Measurements from ENCODE around the gene IL17RE.
"Not testable (repeated sequence)": the region's sequence is repeated elsewhere in the genome, so short reads cannot be mapped to it uniquely, and the experiment has no call there.

Gene IL17RE

GRCh38 chr3:9900965-9901415 lies 1.7 kb upstream of the IL17RE start:
- H3K4me1 ChIP-seq (ENCODE audit: control insufficient read depth in 5 of 5, insufficient read depth in 5 of 5, low read length in 5 of 5), result peaks cover 10 to 46% (median 38%) of the 10 kb centered on the region in 5 donors
- not testable (repeated sequence) for H3K9ac ChIP-seq (ENCODE audit: low read length in 5 of 5); H3K27ac ChIP-seq (ENCODE audit: low read depth, low read length)

GRCh38 chr3:9901967-9902366 lies 681 bp upstream of the IL17RE start:
- Histone ChIP-seq H3K4me3 (ENCODE audit: low read depth in 1 of 5, low read length in 5 of 5) (no peak overlapping the region), H3K9me3 (ENCODE audit: control insufficient read depth in 5 of 5, low read length in 5 of 5) (no peaks in the 10 kb centered on the region), H3K4me1 (ENCODE audit: control insufficient read depth in 5 of 5, insufficient read depth in 5 of 5, low read length in 5 of 5) (peaks cover 10 to 45% (median 38%) of the 10 kb centered on the region in 5 donors), H3K9ac (ENCODE audit: low read length in 5 of 5) (no peak overlapping the region), H3K27me3 (ENCODE audit: control insufficient read depth in 5 of 5, insufficient read depth in 4 of 5, low read length in 5 of 5) (no peaks in the 10 kb centered on the region), H3K36me3 (ENCODE audit: control insufficient read depth in 5 of 5, insufficient read depth in 5 of 5, low read length in 5 of 5) (peaks cover 0 to 7% (median 6%) of the 10 kb centered on the region in 5 donors), H3K27ac (ENCODE audit: low read depth, low read length) (peak overlapping the region; percentile 81)

More at GRCh38 chr3:9900965-9901415, 1.7 kb upstream of the IL17RE start:
- not testable (repeated sequence) for H3K4me3 ChIP-seq (ENCODE audit: low read depth in 1 of 5, low read length in 5 of 5); H3K27me3 ChIP-seq (ENCODE audit: control insufficient read depth in 5 of 5, insufficient read depth in 4 of 5, low read length in 5 of 5); H3K36me3 ChIP-seq (ENCODE audit: control insufficient read depth in 5 of 5, insufficient read depth in 5 of 5, low read length in 5 of 5); H3K9me3 ChIP-seq (ENCODE audit: control insufficient read depth in 5 of 5, low read length in 5 of 5)

- H3K9ac ChIP-seq (ENCODE audit: low read length in 5 of 5), result peak overlapping the region; percentile 31 to 77 (median 70)
- H3K4me1 ChIP-seq (ENCODE audit: control insufficient read depth in 5 of 5, insufficient read depth in 5 of 5, low read length in 5 of 5), result peaks cover 9 to 33% (median 26%) of the 10 kb centered on the region in 5 donors
Observed at GRCh38 chr3:9903238-9903624, 583 bp downstream of the IL17RE start.

GRCh38 chr3:9903904-9904303 lies 1.3 kb downstream of the IL17RE start:
- H3K27me3 ChIP-seq (ENCODE audit: control insufficient read depth in 5 of 5, insufficient read depth in 4 of 5, low read length in 5 of 5), result no peaks in the 10 kb centered on the region
- H3K9me3 ChIP-seq (ENCODE audit: control insufficient read depth in 5 of 5, low read length in 5 of 5), result no peaks in the 10 kb centered on the region
- peak overlapping the region in 2 of 5 donors; percentile 63 to 65 for H3K4me3 ChIP-seq (ENCODE audit: low read depth in 1 of 5, low read length in 5 of 5)
- peaks cover 0 to 22% (median 13%) of the 10 kb centered on the region in 5 donors for H3K36me3 ChIP-seq (ENCODE audit: control insufficient read depth in 5 of 5, insufficient read depth in 5 of 5, low read length in 5 of 5)
- H3K4me1 ChIP-seq (ENCODE audit: control insufficient read depth in 5 of 5, insufficient read depth in 5 of 5, low read length in 5 of 5), result peaks cover 7 to 26% (median 22%) of the 10 kb centered on the region in 5 donors
- peak overlapping the region; percentile 37 for H3K27ac ChIP-seq (ENCODE audit: low read depth, low read length)
- H3K9ac ChIP-seq (ENCODE audit: low read length in 5 of 5), result peak overlapping the region in 2 of 5 donors; percentile 18 to 29

More at GRCh38 chr3:9903238-9903624, 583 bp downstream of the IL17RE start:
- Histone ChIP-seq H3K36me3 (ENCODE audit: control insufficient read depth in 5 of 5, insufficient read depth in 5 of 5, low read length in 5 of 5) (peaks cover 0 to 16% (median 11%) of the 10 kb centered on the region in 5 donors), H3K27me3 (ENCODE audit: control insufficient read depth in 5 of 5, insufficient read depth in 4 of 5, low read length in 5 of 5) (no peaks in the 10 kb centered on the region), H3K4me3 (ENCODE audit: low read depth in 1 of 5, low read length in 5 of 5) (peak overlapping the region; percentile 63 to 81 (median 66)), H3K27ac (ENCODE audit: low read depth, low read length) (peak overlapping the region; percentile 81), H3K9me3 (ENCODE audit: control insufficient read depth in 5 of 5, low read length in 5 of 5) (no peaks in the 10 kb centered on the region)

GRCh38 chr3:9906480-9906879 lies 3.8 kb downstream of the IL17RE start:
- H3K4me3 ChIP-seq (ENCODE audit: low read depth in 1 of 5, low read length in 5 of 5), result no peak overlapping the region
- H3K27ac ChIP-seq (ENCODE audit: low read depth, low read length), result no peak overlapping the region
- no peak overlapping the region for H3K9ac ChIP-seq (ENCODE audit: low read length in 5 of 5)
- peaks cover 7 to 23% (median 21%) of the 10 kb centered on the region in 5 donors for H3K4me1 ChIP-seq (ENCODE audit: control insufficient read depth in 5 of 5, insufficient read depth in 5 of 5, low read length in 5 of 5)
- no peaks in the 10 kb centered on the region for H3K9me3 ChIP-seq (ENCODE audit: control insufficient read depth in 5 of 5, low read length in 5 of 5)
- H3K27me3 ChIP-seq (ENCODE audit: control insufficient read depth in 5 of 5, insufficient read depth in 4 of 5, low read length in 5 of 5), result no peaks in the 10 kb centered on the region
- H3K36me3 ChIP-seq (ENCODE audit: control insufficient read depth in 5 of 5, insufficient read depth in 5 of 5, low read length in 5 of 5), result peaks cover 0 to 40% (median 20%) of the 10 kb centered on the region in 5 donors

- no peak overlapping the region for H3K9ac ChIP-seq (ENCODE audit: low read length in 5 of 5)
- H3K36me3 ChIP-seq (ENCODE audit: control insufficient read depth in 5 of 5, insufficient read depth in 5 of 5, low read length in 5 of 5), result peaks cover 0 to 49% (median 20%) of the 10 kb centered on the region in 5 donors
- no peaks in the 10 kb centered on the region for H3K27me3 ChIP-seq (ENCODE audit: control insufficient read depth in 5 of 5, insufficient read depth in 4 of 5, low read length in 5 of 5)
- no peak overlapping the region for H3K4me3 ChIP-seq (ENCODE audit: low read depth in 1 of 5, low read length in 5 of 5)
- H3K27ac ChIP-seq (ENCODE audit: low read depth, low read length), result no peak overlapping the region
- no peaks in the 10 kb centered on the region for H3K9me3 ChIP-seq (ENCODE audit: control insufficient read depth in 5 of 5, low read length in 5 of 5)
- peaks cover 4 to 9% (median 8%) of the 10 kb centered on the region in 5 donors for H3K4me1 ChIP-seq (ENCODE audit: control insufficient read depth in 5 of 5, insufficient read depth in 5 of 5, low read length in 5 of 5)
Observed at GRCh38 chr3:9908286-9908685, 5.6 kb downstream of the IL17RE start.

GRCh38 chr3:9909221-9910013 lies 6.8 kb downstream of the IL17RE start:
- H3K27me3 ChIP-seq (ENCODE audit: control insufficient read depth in 5 of 5, insufficient read depth in 4 of 5, low read length in 5 of 5), result no peaks in the 10 kb centered on the region
- H3K9me3 ChIP-seq (ENCODE audit: control insufficient read depth in 5 of 5, low read length in 5 of 5), result no peaks in the 10 kb centered on the region
- no peak overlapping the region for H3K4me3 ChIP-seq (ENCODE audit: low read depth in 1 of 5, low read length in 5 of 5)
- peaks cover 2 to 12% (median 11%) of the 10 kb centered on the region in 5 donors for H3K4me1 ChIP-seq (ENCODE audit: control insufficient read depth in 5 of 5, insufficient read depth in 5 of 5, low read length in 5 of 5)
- peaks cover 0 to 49% (median 20%) of the 10 kb centered on the region in 5 donors for H3K36me3 ChIP-seq (ENCODE audit: control insufficient read depth in 5 of 5, insufficient read depth in 5 of 5, low read length in 5 of 5)
- no peak overlapping the region for H3K9ac ChIP-seq (ENCODE audit: low read length in 5 of 5)
- no peak overlapping the region for H3K27ac ChIP-seq (ENCODE audit: low read depth, low read length)

- no peak overlapping the region for H3K27ac ChIP-seq (ENCODE audit: low read depth, low read length)
- peaks cover 0 to 43% (median 15%) of the 10 kb centered on the region in 5 donors for H3K36me3 ChIP-seq (ENCODE audit: control insufficient read depth in 5 of 5, insufficient read depth in 5 of 5, low read length in 5 of 5)
- no peaks in the 10 kb centered on the region for H3K9me3 ChIP-seq (ENCODE audit: control insufficient read depth in 5 of 5, low read length in 5 of 5)
- H3K9ac ChIP-seq (ENCODE audit: low read length in 5 of 5), result no peak overlapping the region
- no peaks in the 10 kb centered on the region for H3K27me3 ChIP-seq (ENCODE audit: control insufficient read depth in 5 of 5, insufficient read depth in 4 of 5, low read length in 5 of 5)
- H3K4me3 ChIP-seq (ENCODE audit: low read depth in 1 of 5, low read length in 5 of 5), result no peak overlapping the region
- H3K4me1 ChIP-seq (ENCODE audit: control insufficient read depth in 5 of 5, insufficient read depth in 5 of 5, low read length in 5 of 5), result peaks cover 6 to 35% (median 30%) of the 10 kb centered on the region in 5 donors
Observed at GRCh38 chr3:9911863-9912262, 9.2 kb downstream of the IL17RE start.

GRCh38 chr3:9912294-9912935 lies 9.8 kb downstream of the IL17RE start:
- no peaks in the 10 kb centered on the region for H3K27me3 ChIP-seq (ENCODE audit: control insufficient read depth in 5 of 5, insufficient read depth in 4 of 5, low read length in 5 of 5)
- H3K4me1 ChIP-seq (ENCODE audit: control insufficient read depth in 5 of 5, insufficient read depth in 5 of 5, low read length in 5 of 5), result peaks cover 8 to 40% (median 35%) of the 10 kb centered on the region in 5 donors
- no peak overlapping the region for H3K4me3 ChIP-seq (ENCODE audit: low read depth in 1 of 5, low read length in 5 of 5)
- no peak overlapping the region for H3K27ac ChIP-seq (ENCODE audit: low read depth, low read length)
- H3K9me3 ChIP-seq (ENCODE audit: control insufficient read depth in 5 of 5, low read length in 5 of 5), result no peaks in the 10 kb centered on the region
- H3K9ac ChIP-seq (ENCODE audit: low read length in 5 of 5), result no peak overlapping the region
- H3K36me3 ChIP-seq (ENCODE audit: control insufficient read depth in 5 of 5, insufficient read depth in 5 of 5, low read length in 5 of 5), result peaks cover 0 to 40% (median 15%) of the 10 kb centered on the region in 5 donors

- H3K9ac ChIP-seq (ENCODE audit: low read length in 5 of 5), result peak overlapping the region in 2 of 5 donors; percentile 33 to 68
- H3K4me3 ChIP-seq (ENCODE audit: low read depth in 1 of 5, low read length in 5 of 5), result no peak overlapping the region
- H3K4me1 ChIP-seq (ENCODE audit: control insufficient read depth in 5 of 5, insufficient read depth in 5 of 5, low read length in 5 of 5), result peaks cover 12 to 48% (median 43%) of the 10 kb centered on the region in 5 donors
- no peaks in the 10 kb centered on the region for H3K9me3 ChIP-seq (ENCODE audit: control insufficient read depth in 5 of 5, low read length in 5 of 5)
- peak overlapping the region; percentile 95 for H3K27ac ChIP-seq (ENCODE audit: low read depth, low read length)
- H3K27me3 ChIP-seq (ENCODE audit: control insufficient read depth in 5 of 5, insufficient read depth in 4 of 5, low read length in 5 of 5), result no peaks in the 10 kb centered on the region
- peaks cover 0 to 29% (median 7%) of the 10 kb centered on the region in 5 donors for H3K36me3 ChIP-seq (ENCODE audit: control insufficient read depth in 5 of 5, insufficient read depth in 5 of 5, low read length in 5 of 5)
Observed at GRCh38 chr3:9913601-9914000, 11.0 kb downstream of the IL17RE start.
